ENCODE results near the gene MRPL28.

- TF ChIP-seq, protein P1, sequence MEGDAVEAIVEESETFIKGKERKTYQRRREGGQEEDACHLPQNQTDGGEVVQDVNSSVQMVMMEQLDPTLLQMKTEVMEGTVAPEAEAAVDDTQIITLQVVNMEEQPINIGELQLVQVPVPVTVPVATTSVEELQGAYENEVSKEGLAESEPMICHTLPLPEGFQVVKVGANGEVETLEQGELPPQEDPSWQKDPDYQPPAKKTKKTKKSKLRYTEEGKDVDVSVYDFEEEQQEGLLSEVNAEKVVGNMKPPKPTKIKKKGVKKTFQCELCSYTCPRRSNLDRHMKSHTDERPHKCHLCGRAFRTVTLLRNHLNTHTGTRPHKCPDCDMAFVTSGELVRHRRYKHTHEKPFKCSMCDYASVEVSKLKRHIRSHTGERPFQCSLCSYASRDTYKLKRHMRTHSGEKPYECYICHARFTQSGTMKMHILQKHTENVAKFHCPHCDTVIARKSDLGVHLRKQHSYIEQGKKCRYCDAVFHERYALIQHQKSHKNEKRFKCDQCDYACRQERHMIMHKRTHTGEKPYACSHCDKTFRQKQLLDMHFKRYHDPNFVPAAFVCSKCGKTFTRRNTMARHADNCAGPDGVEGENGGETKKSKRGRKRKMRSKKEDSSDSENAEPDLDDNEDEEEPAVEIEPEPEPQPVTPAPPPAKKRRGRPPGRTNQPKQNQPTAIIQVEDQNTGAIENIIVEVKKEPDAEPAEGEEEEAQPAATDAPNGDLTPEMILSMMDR (IDR thresholded peaks at IDR 0.05; ENCODE audit: low read depth, low read length, poor library complexity, severe bottlenecking), result no peak
- TF ChIP-seq EZH2phosphoT487 (IDR thresholded peaks at IDR 0.05; ENCODE audit: borderline replicate concordance, low read length), result no peak
These were observed 2.8 kb upstream of the MRPL28 start for GRCh38 chr16:373020-373598.

All from DOHH2 (cell line).